Fibroblast of upper back skin (primary cell): ENCODE measurements around the gene IER5.

Experiments used
- DNase-seq: peaks from one replicate; pipeline ENCODE4 v3.0.0-alpha.2; 2013

IER5 gene

GRCh38 chr1:181135815-181136737, 47.6 kb downstream of the IER5 start:
- peak; percentile 96 for DNase-seq

GRCh38 chr1:181136738-181137122, 48.2 kb downstream of the IER5 start:
- no peak for DNase-seq

DNA sequence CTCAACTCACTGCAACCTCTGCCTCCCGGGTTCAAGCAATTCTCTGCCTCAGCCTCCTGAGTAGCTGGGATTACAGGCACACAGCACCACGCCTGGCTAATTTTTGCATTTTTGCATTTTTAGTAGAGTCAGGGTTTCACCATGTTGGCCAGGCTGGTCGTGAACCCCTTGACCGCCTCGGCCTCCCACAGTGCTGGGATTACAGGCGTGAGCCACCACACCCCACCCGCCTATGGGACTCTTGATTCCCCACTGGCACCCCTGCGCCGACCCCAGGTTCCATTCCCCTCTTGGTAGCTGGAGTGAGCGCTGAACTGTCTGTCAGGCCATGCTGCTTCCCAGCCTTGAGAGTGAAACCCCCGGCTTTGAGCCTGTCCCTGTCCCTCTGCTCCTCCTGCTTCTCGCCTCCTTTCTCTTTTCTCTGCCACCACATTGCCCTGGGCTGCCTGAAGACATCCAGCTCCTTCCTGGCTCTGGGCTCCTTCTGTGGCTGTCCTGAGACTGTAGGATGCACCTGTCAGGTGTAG, 48.8 kb downstream of the IER5 start:
- no peak for DNase-seq

DNA sequence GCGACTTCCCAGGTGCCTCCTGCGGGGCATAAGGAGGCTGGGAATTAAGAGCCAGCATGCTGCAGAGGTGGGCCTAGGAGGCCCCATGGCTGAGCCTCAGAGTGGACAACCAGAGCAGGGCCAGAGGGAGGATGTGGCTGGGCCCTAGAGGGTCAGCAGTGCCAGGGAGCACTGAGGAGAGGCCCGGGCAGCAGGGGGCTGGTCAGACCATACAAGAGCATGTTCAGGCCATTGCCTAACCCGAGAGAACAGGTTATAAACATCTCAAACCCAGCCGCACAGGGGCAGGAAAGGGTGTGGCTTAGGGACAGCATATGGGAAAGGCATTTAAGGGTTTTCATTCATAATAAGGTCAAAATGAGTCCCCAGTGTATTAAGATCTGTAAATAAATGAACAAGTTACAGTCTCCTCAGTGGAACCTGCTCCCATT, 51.1 kb downstream of the IER5 start:
- peak; percentile 57 for DNase-seq

- DNase-seq: no peak
Observed at GRCh38 chr1:181140398-181140797, 51.9 kb downstream of the IER5 start.

GRCh38 chr1:181140891-181141290, 52.4 kb downstream of the IER5 start:
- DNase-seq: no peak

GRCh38 chr1:181141431-181141910, 53.0 kb downstream of the IER5 start:
- DNase-seq: peak; percentile 70
